Body of pancreas (tissue), 4 donors: Measurements from ENCODE around the gene BMP8B.

Experiments used
- POLR2A ChIP-seq, 3 donors: fragments of 450-650 bp; IDR thresholded peaks; one replicate each; pipeline ENCODE4 v1.6.1; 2016; ENCODE audit warnings: antibody characterized with exemption in 3 of 3, mild to moderate bottlenecking in 2 of 3
- TF ChIP-seq, protein P1 (sequence below), 7 experiments: fragments of 450-650 bp in 4 of 7; fragments of 200-600 bp in 3 of 7; sonication (generic) in 3 of 7; IDR thresholded peaks; one replicate each; pipeline ENCODE4 v1.5.1; 2016 to 2019; ENCODE audit warnings: antibody characterized with exemption in 7 of 7

DNA sequence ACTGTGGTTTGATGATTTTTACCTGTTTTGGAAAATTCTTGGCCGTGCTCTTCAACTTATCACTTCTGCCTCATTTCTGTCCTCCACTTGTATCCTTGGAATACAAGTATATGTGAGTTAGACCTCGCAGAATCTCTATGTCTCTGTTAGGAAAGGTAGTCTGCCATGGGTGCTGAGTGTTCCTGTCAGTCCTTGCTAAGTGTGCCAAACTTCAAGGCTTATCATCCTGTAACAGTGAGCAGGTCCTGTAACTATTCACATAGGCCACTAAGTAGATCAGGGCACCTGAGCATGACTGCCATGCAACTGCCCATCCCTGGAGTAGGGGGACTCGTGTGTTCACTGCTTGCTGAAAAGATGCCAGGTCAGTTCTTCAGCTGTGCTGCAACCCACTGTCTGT is 24.2 kb upstream of the BMP8B start:
- no peak for TF ChIP-seq POLR2A (IDR thresholded peaks at IDR 0.05)
- TF ChIP-seq, protein P1, sequence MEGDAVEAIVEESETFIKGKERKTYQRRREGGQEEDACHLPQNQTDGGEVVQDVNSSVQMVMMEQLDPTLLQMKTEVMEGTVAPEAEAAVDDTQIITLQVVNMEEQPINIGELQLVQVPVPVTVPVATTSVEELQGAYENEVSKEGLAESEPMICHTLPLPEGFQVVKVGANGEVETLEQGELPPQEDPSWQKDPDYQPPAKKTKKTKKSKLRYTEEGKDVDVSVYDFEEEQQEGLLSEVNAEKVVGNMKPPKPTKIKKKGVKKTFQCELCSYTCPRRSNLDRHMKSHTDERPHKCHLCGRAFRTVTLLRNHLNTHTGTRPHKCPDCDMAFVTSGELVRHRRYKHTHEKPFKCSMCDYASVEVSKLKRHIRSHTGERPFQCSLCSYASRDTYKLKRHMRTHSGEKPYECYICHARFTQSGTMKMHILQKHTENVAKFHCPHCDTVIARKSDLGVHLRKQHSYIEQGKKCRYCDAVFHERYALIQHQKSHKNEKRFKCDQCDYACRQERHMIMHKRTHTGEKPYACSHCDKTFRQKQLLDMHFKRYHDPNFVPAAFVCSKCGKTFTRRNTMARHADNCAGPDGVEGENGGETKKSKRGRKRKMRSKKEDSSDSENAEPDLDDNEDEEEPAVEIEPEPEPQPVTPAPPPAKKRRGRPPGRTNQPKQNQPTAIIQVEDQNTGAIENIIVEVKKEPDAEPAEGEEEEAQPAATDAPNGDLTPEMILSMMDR (IDR thresholded peaks at IDR 0.05) = no peak
